Transverse colon (tissue), 4 donors: ENCODE results near the gene FCMR. TPM values are rescaled to one million over a fixed set of nuclear protein-coding genes. Genes with fewer than 3 reads are reported as not detected.
A peak's percentile ranks its signal among the peaks of the same experiment; 100 is the strongest.

Experiments used
- DNase-seq: peaks from one replicate; pipeline ENCODE4 v3.0.0-alpha.2; 2019
- H3K27ac ChIP-seq, 4 donors: fragments of 200-600 bp; sonication (generic); 2 replicates each; pipeline ENCODE4 v1.5.1; 2016 to 2018; ENCODE audit warnings: inconsistent platforms in 4 of 4
- H3K27me3 ChIP-seq: fragments of 200-600 bp; sonication (generic); 2 replicates; pipeline ENCODE4 v1.5.1; 2017; ENCODE audit warnings: inconsistent platforms
- H3K36me3 ChIP-seq, 4 donors: fragments of 200-600 bp; sonication (generic); 2 replicates each; pipeline ENCODE4 v1.5.1; 2017 to 2019; ENCODE audit warnings: inconsistent platforms in 4 of 4
- H3K4me1 ChIP-seq, 4 donors: fragments of 200-600 bp; sonication (generic); 2 replicates each; pipeline ENCODE4 v1.5.1; 2017 to 2020; ENCODE audit warnings: inconsistent platforms in 4 of 4
- H3K4me3 ChIP-seq, 4 donors: fragments of 200-600 bp; sonication (generic); 1 replicate in 1 of 4; 2 replicates in 3 of 4; pipeline versions ENCODE4 v1.5.1 to v1.6.1; 2017 to 2019; ENCODE audit warnings: inconsistent platforms in 4 of 4
- H3K9me3 ChIP-seq, 2 donors: fragments of 200-600 bp; sonication (generic); 2 replicates each; pipeline ENCODE4 v1.5.1; 2017 to 2019; ENCODE audit warnings: inconsistent platforms in 2 of 2
- EP300 ChIP-seq: sonication (generic); formaldehyde crosslinking; IDR thresholded peaks from one replicate; pipeline ENCODE4 v1.6.1; 2017; ENCODE audit warnings: antibody characterized with exemption, low read depth
- POLR2A ChIP-seq: fragments of 450-650 bp; IDR thresholded peaks from one replicate; pipeline ENCODE4 v1.6.1; 2016; ENCODE audit warnings: antibody characterized with exemption, mild to moderate bottlenecking, moderate library complexity
- POLR2AphosphoS5 ChIP-seq, 3 donors: sonication (generic); formaldehyde crosslinking; IDR thresholded peaks; one replicate each; pipeline ENCODE4 v1.6.1; 2016; ENCODE audit warnings: antibody characterized with exemption in 3 of 3
- whole genome bisulfite sequencing, 2 donors: methylation state at CpG; one replicate each; pipeline ENCODE4 v1.1.5; 2018; ENCODE audit warnings: low coverage in 1 of 2; 5-methylcytosine and 5-hydroxymethylcytosine counted together
- in situ Hi-C, 4 donors: fragments of 200-750 bp; cut with MboI; loops; one replicate each; pipeline versions ENCODE4 v1.15.0 to v1.15.1; 2017; ENCODE audit warnings: low sequenced_read_pairs in 3 of 4, low pct_ligation_motif_present in 1 of 4, low pct_unique_long_range_greater_than_20kb in 1 of 4
- intact Hi-C: fragments of 100-400 bp; cut with DNase I; formaldehyde crosslinking; loops from one replicate; pipeline ENCODE4 v1.15.1; 2023; ENCODE audit warnings: low total_unique reads
- total RNA-seq, 4 donors: library from RNA; depleted of rRNA; stranded (reverse); fragments of >200 nt; gene quantifications; one replicate each; pipeline ENCODE4 v1.1.0, GENCODE V29; 2016
- TF ChIP-seq, protein P1 (sequence below), 5 experiments: fragments of 200-600 bp in 3 of 5; fragments of 450-650 bp in 2 of 5; sonication (generic) in 3 of 5; IDR thresholded peaks; 1 replicate in 2 of 5; 2 replicates in 3 of 5; pipeline ENCODE4 v1.5.1; 2016 to 2017; ENCODE audit warnings: antibody characterized with exemption in 5 of 5, inconsistent platforms in 3 of 5, mild to moderate bottlenecking in 2 of 5, moderate library complexity in 1 of 5

FCMR gene
- total RNA-seq, 4 donors from 2014 or later = 1.00 to 51.6 (median 15.9) TPM

DNA sequence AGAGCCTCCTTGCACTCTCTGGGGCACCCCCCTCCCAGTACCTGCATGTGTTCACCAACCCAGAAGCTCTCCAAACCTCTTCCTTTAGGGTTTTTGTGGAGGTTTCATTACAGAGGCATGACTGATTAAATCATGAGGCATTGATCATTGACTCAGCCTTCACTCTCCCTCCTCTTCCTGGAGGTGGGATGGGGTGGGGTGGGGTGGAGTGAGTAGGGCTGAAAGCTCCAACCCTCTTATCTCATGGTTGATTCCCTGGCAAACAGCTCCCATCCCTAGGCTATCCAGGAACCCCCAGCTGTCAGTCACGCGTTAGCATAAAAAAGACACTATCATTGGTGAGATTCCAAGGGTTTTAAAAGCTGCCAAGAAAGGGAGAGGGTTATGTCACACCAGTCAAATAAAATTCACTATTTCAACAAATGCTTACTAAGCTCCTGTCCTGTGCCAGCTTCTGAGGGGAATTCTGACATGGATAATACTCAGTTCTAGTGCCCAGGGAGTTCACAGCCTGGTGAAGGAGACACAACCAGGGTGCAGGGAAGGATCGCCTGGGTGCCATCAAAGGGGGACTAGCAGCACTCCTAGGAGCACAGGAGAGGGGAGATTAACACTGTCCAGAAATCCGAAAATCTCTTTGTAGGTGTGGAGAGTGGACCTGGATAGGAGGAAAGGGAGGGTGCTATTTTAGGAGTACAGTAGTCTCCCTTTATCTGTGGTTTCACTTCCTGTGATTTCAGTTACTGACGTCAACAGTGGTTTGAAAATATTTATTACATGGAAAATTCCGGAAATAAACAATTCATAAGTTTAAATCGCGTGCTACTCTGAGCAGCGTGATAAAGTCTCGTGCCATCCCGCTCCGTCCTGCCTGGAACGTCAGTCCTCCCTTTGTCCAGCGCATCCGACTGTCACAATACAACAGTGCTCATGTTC lies 31.3 kb downstream of the FCMR start:
- 38 to 45% methylated on average over 11 to 15 of the region's 15 CpGs for WGBS, 2 donors
- TF ChIP-seq EP300 (no peak), POLR2AphosphoS5 (IDR thresholded peaks at IDR 0.05) (no peak), POLR2A (no peak)
- TF ChIP-seq, protein P1, sequence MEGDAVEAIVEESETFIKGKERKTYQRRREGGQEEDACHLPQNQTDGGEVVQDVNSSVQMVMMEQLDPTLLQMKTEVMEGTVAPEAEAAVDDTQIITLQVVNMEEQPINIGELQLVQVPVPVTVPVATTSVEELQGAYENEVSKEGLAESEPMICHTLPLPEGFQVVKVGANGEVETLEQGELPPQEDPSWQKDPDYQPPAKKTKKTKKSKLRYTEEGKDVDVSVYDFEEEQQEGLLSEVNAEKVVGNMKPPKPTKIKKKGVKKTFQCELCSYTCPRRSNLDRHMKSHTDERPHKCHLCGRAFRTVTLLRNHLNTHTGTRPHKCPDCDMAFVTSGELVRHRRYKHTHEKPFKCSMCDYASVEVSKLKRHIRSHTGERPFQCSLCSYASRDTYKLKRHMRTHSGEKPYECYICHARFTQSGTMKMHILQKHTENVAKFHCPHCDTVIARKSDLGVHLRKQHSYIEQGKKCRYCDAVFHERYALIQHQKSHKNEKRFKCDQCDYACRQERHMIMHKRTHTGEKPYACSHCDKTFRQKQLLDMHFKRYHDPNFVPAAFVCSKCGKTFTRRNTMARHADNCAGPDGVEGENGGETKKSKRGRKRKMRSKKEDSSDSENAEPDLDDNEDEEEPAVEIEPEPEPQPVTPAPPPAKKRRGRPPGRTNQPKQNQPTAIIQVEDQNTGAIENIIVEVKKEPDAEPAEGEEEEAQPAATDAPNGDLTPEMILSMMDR (IDR thresholded peaks at IDR 0.05) = no peak
- DNase-seq = peak; percentile 33
- H3K4me3 ChIP-seq = no peak overlapping the region
- no peaks in the 10 kb centered on the region for H3K4me1 ChIP-seq
- in situ Hi-C loops = no loop called here
- peaks cover 3% of the 10 kb centered on the region for H3K27me3 ChIP-seq
- intact Hi-C loops = no loop called here
- H3K36me3 ChIP-seq = no peaks in the 10 kb centered on the region
- no peak overlapping the region for H3K27ac ChIP-seq
- H3K9me3 ChIP-seq = no peaks in the 10 kb centered on the region

DNA sequence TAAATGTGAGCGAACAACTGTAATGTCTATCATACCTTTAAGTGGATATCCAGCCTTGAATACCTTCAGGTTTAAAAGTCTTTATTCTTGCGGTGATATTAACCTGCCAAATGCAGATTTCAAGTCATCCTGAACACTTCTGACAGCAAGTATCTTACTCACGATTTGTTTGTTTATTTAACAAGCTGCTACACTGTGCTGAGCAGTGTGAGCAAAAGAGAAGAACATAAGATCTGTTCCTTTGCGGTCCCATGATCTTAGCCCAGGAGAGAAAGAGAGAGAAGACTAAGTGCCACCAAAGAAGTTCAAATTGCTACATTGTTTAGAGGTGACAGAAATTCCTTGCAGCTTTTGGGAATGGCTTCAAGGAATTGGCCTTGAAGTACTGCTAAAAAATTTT lies 34.0 kb downstream of the FCMR start:
- Histone ChIP-seq H3K4me3 (no peak overlapping the region), H3K27ac (no peak overlapping the region), H3K36me3 (no peaks in the 10 kb centered on the region), H3K27me3 (peaks cover 3% of the 10 kb centered on the region), H3K9me3 (no peaks in the 10 kb centered on the region), H3K4me1 (no peaks in the 10 kb centered on the region)
- in situ Hi-C loops (no loop called here), intact Hi-C loops (no loop called here)
- no peak for DNase-seq
- 59 to 69% methylated on average over 4 of the region's 4 CpGs for WGBS, 2 donors
- TF ChIP-seq, protein P1 (IDR thresholded peaks at IDR 0.05) = no peak
- TF ChIP-seq EP300 (no peak), POLR2AphosphoS5 (IDR thresholded peaks at IDR 0.05) (no peak), POLR2A (no peak)

DNA sequence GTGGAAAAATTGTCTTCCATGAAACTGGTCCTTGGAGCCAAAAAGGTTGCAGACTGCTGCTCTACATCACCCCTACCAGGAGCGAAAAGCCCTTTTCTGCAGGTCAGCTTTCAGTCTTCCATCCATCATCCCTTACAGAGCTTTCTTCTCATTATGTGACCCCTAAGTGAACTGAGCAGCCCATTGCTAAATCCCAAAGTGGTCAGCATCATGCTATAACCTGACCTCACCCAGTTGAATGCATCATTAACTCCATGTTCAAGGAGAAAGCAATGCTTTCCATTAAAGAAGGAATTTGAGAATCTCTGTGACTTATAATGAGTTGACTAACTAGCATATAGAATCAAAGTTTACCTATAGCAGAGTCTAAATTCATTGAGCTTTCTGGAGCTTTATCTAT lies 34.9 kb downstream of the FCMR start:
- no peaks in the 10 kb centered on the region for H3K9me3 ChIP-seq
- in situ Hi-C loops (no loop called here), intact Hi-C loops (no loop called here)
- no peaks in the 10 kb centered on the region for H3K4me1 ChIP-seq
- H3K36me3 ChIP-seq = no peaks in the 10 kb centered on the region
- no peaks in the 10 kb centered on the region for H3K27me3 ChIP-seq
- no peak for DNase-seq
- H3K4me3 ChIP-seq = no peak overlapping the region
- no peak overlapping the region for H3K27ac ChIP-seq
- no peak for TF ChIP-seq POLR2AphosphoS5 (IDR thresholded peaks at IDR 0.05)
- no peak for TF ChIP-seq EP300
- TF ChIP-seq, protein P1 (IDR thresholded peaks at IDR 0.05) = no peak
- TF ChIP-seq POLR2A = no peak
- 80 to 95% methylated on average over 1 of the region's 1 CpG for WGBS, 2 donors

DNA sequence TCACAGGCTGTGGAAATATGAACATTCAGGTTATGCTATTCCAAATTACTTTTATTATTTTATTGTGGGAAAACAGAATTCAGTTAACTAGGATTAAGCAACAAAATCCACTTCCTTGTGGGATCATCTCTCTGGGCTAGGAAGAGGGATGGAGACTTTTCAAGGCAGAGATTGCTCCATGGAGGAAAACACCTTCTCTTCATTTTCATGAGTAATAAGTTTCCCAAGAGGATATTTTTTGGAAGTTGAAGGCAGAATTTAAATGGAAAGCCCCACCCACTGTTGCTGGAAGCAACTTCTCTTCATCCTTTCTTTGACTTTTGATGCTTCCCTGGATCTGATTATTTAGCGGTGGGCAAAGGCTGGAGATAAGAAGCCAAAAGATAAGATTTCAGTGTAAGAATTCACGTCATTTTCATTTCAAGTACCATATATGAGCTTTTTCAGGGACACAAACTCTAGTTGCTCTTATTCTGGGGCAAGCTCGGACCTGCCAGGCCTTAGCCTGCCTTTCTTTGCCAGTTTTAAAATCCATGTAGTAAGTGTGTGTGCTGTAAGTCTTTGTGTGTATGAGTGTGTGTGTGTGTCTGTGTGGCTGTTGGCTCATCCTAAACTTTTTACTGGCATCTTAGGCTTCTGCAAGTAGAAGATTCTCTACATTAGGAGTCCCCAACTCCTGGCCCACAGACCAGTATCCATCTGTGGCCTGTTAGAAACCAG lies 36.2 kb downstream of the FCMR start:
- Histone ChIP-seq H3K27me3 (no peaks in the 10 kb centered on the region), H3K27ac (no peak overlapping the region), H3K4me3 (no peak overlapping the region), H3K9me3 (no peaks in the 10 kb centered on the region), H3K36me3 (no peaks in the 10 kb centered on the region), H3K4me1 (no peaks in the 10 kb centered on the region)
- TF ChIP-seq POLR2AphosphoS5 (IDR thresholded peaks at IDR 0.05) (no peak), EP300 (no peak), POLR2A (no peak)
- TF ChIP-seq, protein P1 (IDR thresholded peaks at IDR 0.05) = no peak
- intact Hi-C loops (no loop called here), in situ Hi-C loops (no loop called here)
- no peak for DNase-seq
- WGBS, 2 donors = 82% methylated on average over 3 of the region's 3 CpGs
